H1 (cell line): ENCODE measurements around the gene USP36. TPM values are rescaled to one million over a fixed set of nuclear protein-coding genes. Genes with fewer than 3 reads are reported as not detected.
A peak's percentile ranks its signal among the peaks of the same experiment; 100 is the strongest.

ENCODE experiments used
- CTCF ChIA-PET: fragments of 300-600 bp; sonication (Branson Sonifier 250); formaldehyde crosslinking; loops from one replicate; lab custom pipeline; 2021; ENCODE audit not compliant: partially characterized antibody; lab: Charles Lee
- POLR2A ChIA-PET: fragments of 300-600 bp; sonication (Branson Sonifier 250); formaldehyde crosslinking; loops from one replicate; lab custom pipeline; 2021; ENCODE audit warnings: inconsistent platforms; ENCODE audit not compliant: partially characterized antibody; lab: Charles Lee
- DNase-seq, 2 experiments: peaks; one replicate each; pipeline versions ENCODE4 v3.0.0 to v3.0.0-alpha.2; 2010 to 2022; ENCODE audit warnings: low spot score in 2 of 2, low read depth in 1 of 2, mixed read lengths in 1 of 2
- FAIRE-seq: peaks from 2 replicates; lab custom pipeline; 2011; peaks lifted over from hg19 to GRCh38; lab: Jason Lieb, UNC
- H2AFZ ChIP-seq: 2 replicates; pipeline ENCODE4 v1.8.1; 2012; ENCODE audit warnings: low read length, inconsistent platforms
- H2AK5ac ChIP-seq: 2 replicates; pipeline ENCODE4 v1.6.1; 2013; ENCODE audit warnings: low read depth, low read length
- H2BK120ac ChIP-seq: replicated peaks from 2 replicates; pipeline ENCODE3; 2013; ENCODE audit warnings: low read depth, low read length, inconsistent platforms
- H2BK12ac ChIP-seq: 2 replicates; pipeline ENCODE4 v1.6.1; 2013; ENCODE audit warnings: low read depth, low read length
- H2BK15ac ChIP-seq: 2 replicates; pipeline ENCODE4 v1.6.1; 2013; ENCODE audit warnings: low read length
- H2BK20ac ChIP-seq: 2 replicates; pipeline ENCODE4 v1.6.1; 2013; ENCODE audit warnings: low read length
- H2BK5ac ChIP-seq: 2 replicates; pipeline ENCODE4 v1.6.1; 2013; ENCODE audit warnings: low read depth, low read length
- H3K14ac ChIP-seq: 2 replicates; pipeline ENCODE4 v1.6.1; 2013; ENCODE audit warnings: inconsistent platforms; ENCODE audit not compliant: insufficient read length
- H3K18ac ChIP-seq: 2 replicates; pipeline ENCODE4 v1.6.1; 2013; ENCODE audit warnings: low read length; ENCODE audit errors: extremely low read depth
- H3K23ac ChIP-seq: 2 replicates; pipeline ENCODE4 v1.6.1; 2013; ENCODE audit warnings: inconsistent platforms; ENCODE audit not compliant: insufficient read length
- H3K23me2 ChIP-seq: 2 replicates; pipeline ENCODE4 v1.6.1; 2013; ENCODE audit warnings: low read depth, low read length
- H3K27ac ChIP-seq: 2 replicates; pipeline ENCODE4 v1.6.1; 2011; ENCODE audit warnings: low read depth, low read length, inconsistent platforms
- H3K27me3 ChIP-seq, 4 experiments: replicated peaks in 1 of 4; 1 replicate in 1 of 4; 2 replicates in 3 of 4; pipeline versions ENCODE4 v1.6.1 to v1.8.1; 2011 to 2013; ENCODE audit warnings: low read length in 3 of 4, mild to moderate bottlenecking in 3 of 4, inconsistent platforms in 2 of 4, mixed read lengths in 2 of 4, moderate library complexity in 1 of 4; ENCODE audit not compliant: control insufficient read depth in 3 of 4, insufficient read depth in 3 of 4; ENCODE audit errors: extremely low read depth in 1 of 4
- H3K36me3 ChIP-seq, 4 experiments: 2 replicates each; pipeline versions ENCODE4 v1.6.1 to v1.8.1; 2011 to 2013; ENCODE audit warnings: mild to moderate bottlenecking in 4 of 4, low read length in 3 of 4, moderate library complexity in 2 of 4, control low read depth in 1 of 4, inconsistent platforms in 1 of 4; ENCODE audit not compliant: insufficient read depth in 4 of 4, control insufficient read depth in 2 of 4
- H3K4ac ChIP-seq: replicated peaks from 2 replicates; pipeline ENCODE3; 2013; ENCODE audit warnings: low read length, low read depth, mixed read lengths, inconsistent platforms; ENCODE audit not compliant: insufficient read length
- H3K4me1 ChIP-seq, 4 experiments: replicated peaks in 1 of 4; 1 replicate in 1 of 4; 2 replicates in 3 of 4; pipeline versions ENCODE4 v1.6.1 to v1.8.1; 2011 to 2013; ENCODE audit warnings: low read length in 3 of 4, inconsistent platforms in 2 of 4, mixed read lengths in 1 of 4; ENCODE audit not compliant: insufficient read depth in 4 of 4, control insufficient read depth in 3 of 4
- H3K4me2 ChIP-seq, 2 experiments: 2 replicates each; pipeline versions ENCODE4 v1.6.1 to v1.8.1; 2011 to 2013; ENCODE audit warnings: low read depth in 2 of 2, low read length in 2 of 2, control low read depth in 1 of 2, inconsistent platforms in 1 of 2, mild to moderate bottlenecking in 1 of 2; ENCODE audit not compliant: insufficient read depth in 1 of 2
- H3K4me3 ChIP-seq, 4 experiments: fragments of 200-600, 300-600 bp in 1 of 4; sonication (generic), shearing (Covaris generic), sonication (Bioruptor Twin) in 1 of 4; 2 replicates each; pipeline versions ENCODE4 v1.5.1 to v1.8.1; 2011 to 2016; ENCODE audit warnings: low read length in 4 of 4, low read depth in 3 of 4, control low read depth in 2 of 4, inconsistent platforms in 2 of 4, mild to moderate bottlenecking in 2 of 4, mixed read lengths in 1 of 4, moderate library complexity in 1 of 4; ENCODE audit not compliant: insufficient read depth in 2 of 4; ENCODE audit errors: extremely low read depth in 1 of 4
- H3K56ac ChIP-seq: replicated peaks from 2 replicates; pipeline ENCODE3; 2013; ENCODE audit warnings: low read depth, mild to moderate bottlenecking, mixed read lengths, low read length, inconsistent platforms; ENCODE audit not compliant: insufficient read length
- H3K79me1 ChIP-seq: 2 replicates; pipeline ENCODE4 v1.6.1; 2013; ENCODE audit warnings: low read depth, low read length, control low read depth
- H3K79me2 ChIP-seq, 2 experiments: 2 replicates each; pipeline versions ENCODE4 v1.6.1 to v1.8.1; 2012 to 2013; ENCODE audit warnings: low read length in 2 of 2, mild to moderate bottlenecking in 2 of 2, inconsistent platforms in 1 of 2; ENCODE audit not compliant: insufficient read depth in 2 of 2, control insufficient read depth in 1 of 2
- H3K9ac ChIP-seq, 4 experiments: replicated peaks in 1 of 4; 1 replicate in 1 of 4; 2 replicates in 3 of 4; pipeline versions ENCODE4 v1.6.1 to v1.8.1; 2011 to 2013; ENCODE audit warnings: low read depth in 3 of 4, low read length in 3 of 4, control low read depth in 2 of 4, mild to moderate bottlenecking in 2 of 4, moderate library complexity in 2 of 4, inconsistent platforms in 1 of 4; ENCODE audit errors: extremely low read depth in 1 of 4
- H3K9me3 ChIP-seq, 2 experiments: 2 replicates each; pipeline versions ENCODE4 v1.6.1 to v1.8.1; 2012 to 2013; ENCODE audit warnings: mild to moderate bottlenecking in 2 of 2, moderate library complexity in 2 of 2, control low read depth in 1 of 2, inconsistent platforms in 1 of 2, low read depth in 1 of 2, low read length in 1 of 2, mixed read lengths in 1 of 2; ENCODE audit not compliant: insufficient read depth in 2 of 2
- H4K20me1 ChIP-seq, 2 experiments: replicated peaks in 1 of 2; 2 replicates each; pipeline versions ENCODE3 to v1.8.1; 2011 to 2013; ENCODE audit warnings: inconsistent platforms in 2 of 2, low read length in 2 of 2, mild to moderate bottlenecking in 1 of 2; ENCODE audit not compliant: insufficient read depth in 2 of 2, control insufficient read depth in 1 of 2
- H4K5ac ChIP-seq: 2 replicates; pipeline ENCODE4 v1.6.1; 2013; ENCODE audit warnings: low read length, low read depth, mixed read lengths, inconsistent platforms; ENCODE audit not compliant: insufficient read length
- H4K8ac ChIP-seq: 2 replicates; pipeline ENCODE4 v1.8.0; 2013; ENCODE audit warnings: mild to moderate bottlenecking, moderate library complexity, low read length, inconsistent platforms; ENCODE audit not compliant: insufficient read depth; ENCODE audit errors: extremely low read depth
- H4K91ac ChIP-seq: replicated peaks from 2 replicates; pipeline ENCODE3; 2013; ENCODE audit warnings: low read length, mixed read lengths, inconsistent platforms; ENCODE audit not compliant: insufficient read length
- ATF3 ChIP-seq: IDR thresholded peaks from 2 replicates; pipeline ENCODE4 v1.6.1; 2011; ENCODE audit warnings: low read depth, mild to moderate bottlenecking, low read length; ENCODE audit not compliant: insufficient read depth
- CTCF ChIP-seq, 3 experiments: IDR thresholded peaks; 1 replicate in 2 of 3; 2 replicates in 1 of 3; pipeline versions ENCODE4 v1.5.1 to v1.6.1; 2011; ENCODE audit warnings: low read length in 3 of 3, mild to moderate bottlenecking in 3 of 3, inconsistent platforms in 2 of 3, low read depth in 1 of 3, moderate library complexity in 1 of 3; ENCODE audit not compliant: insufficient read depth in 1 of 3; ENCODE audit errors: control extremely low read depth in 1 of 3
- EGR1 ChIP-seq: IDR thresholded peaks from 2 replicates; pipeline ENCODE4 v1.6.1; 2011; ENCODE audit warnings: low read depth, low read length, borderline replicate concordance
- FOSL1 ChIP-seq: IDR thresholded peaks from 2 replicates; pipeline ENCODE4 v1.6.1; 2011; ENCODE audit warnings: mild to moderate bottlenecking, low read depth, low read length, moderate library complexity; ENCODE audit not compliant: insufficient read depth
- POLR2A ChIP-seq, 2 experiments: IDR thresholded peaks; 1 replicate in 1 of 2; 2 replicates in 1 of 2; pipeline ENCODE4 v1.6.1; 2011; ENCODE audit warnings: low read depth in 2 of 2, low read length in 2 of 2, mild to moderate bottlenecking in 2 of 2; ENCODE audit errors: control extremely low read depth in 1 of 2
- RAD21 ChIP-seq, 2 experiments: IDR thresholded peaks in 1 of 2; conservative IDR thresholded peaks in 1 of 2; 2 replicates each; pipeline ENCODE4 v1.6.1; 2011; ENCODE audit warnings: low read depth in 2 of 2, low read length in 2 of 2, improper control_type of control experiment in 1 of 2, inconsistent platforms in 1 of 2, mild to moderate bottlenecking in 1 of 2, moderate library complexity in 1 of 2
- RNF2 ChIP-seq: fragments of 200-900, 300-1000 bp; sonication (generic); IDR thresholded peaks from 2 replicates; pipeline ENCODE4 v1.7.1; 2016; ENCODE audit warnings: borderline replicate concordance, low read depth, mild to moderate bottlenecking, antibody characterized with exemption, low read length; ENCODE audit not compliant: poor library complexity, severe bottlenecking; ENCODE audit errors: missing control alignments
- SIX5 ChIP-seq: IDR thresholded peaks from 2 replicates; pipeline ENCODE4 v1.6.1; 2011; ENCODE audit warnings: mild to moderate bottlenecking, low read depth, low read length
- SP2 ChIP-seq: IDR thresholded peaks from 2 replicates; pipeline ENCODE4 v1.6.1; 2012; ENCODE audit warnings: mild to moderate bottlenecking, low read length, inconsistent platforms
- WGBS, 2 experiments: shearing (Covaris generic) in 1 of 2; methylation state at CpG; one replicate each; pipeline versions ENCODE4 v1.1.6 to v1.1.7; 2013 to 2015; ENCODE audit warnings: low lambda C conversion rate in 2 of 2, mixed read lengths in 2 of 2, inconsistent platforms in 1 of 2, low coverage in 1 of 2, missing lambda C conversion rate in 1 of 2; ENCODE audit not compliant: insufficient replicate concordance in 2 of 2, insufficient coverage in 1 of 2, insufficient read length in 1 of 2; ENCODE audit errors: extremely low coverage in 1 of 2, missing lambda C conversion rate in 1 of 2; 5-methylcytosine and 5-hydroxymethylcytosine counted together
- polyA plus RNA-seq, 7 experiments: library from polyadenylated mRNA; depleted of rRNA in 3 of 7; stranded (reverse) in 5 of 7; unstranded in 2 of 7; fragments of >200 nt in 5 of 7; fragments of 200-250 nt in 2 of 7; gene quantifications; 1 replicate in 5 of 7; 2 replicates in 1 of 7; 4 replicates in 1 of 7; pipeline versions ENCODE4 v1.2.1 to v1.2.3, GENCODE V29; 2011 to 2013; ENCODE audit warnings: missing spikeins in 2 of 7, mixed read lengths in 2 of 7
- total RNA-seq: library from RNA; stranded (reverse); fragmentation: NEBNext Ultra II Directional; extraction: Animal tissue kit (Norgen Biotek cat#: 25700); gene quantifications from 2 replicates; pipeline ENCODE4 v1.2.1, GENCODE V29; 2021

Gene USP36
- total and polyA plus RNA-seq, 2 of the 8 experiments (the other 6 are each of a cell fraction or from before 2014, with no cell fraction given) = 40.7 to 67.7 TPM

GRCh38 chr17:78883089-78883532 lies 42.5 kb upstream of the USP36 start:
- Histone ChIP-seq H4K5ac (no peak overlapping the region), H3K4ac (no peak overlapping the region), H3K18ac (peak overlapping the region; percentile 60; the same call in 1 of the 2 replicates), H3K27me3 (no peaks in the 10 kb centered on the region; a peak in 1 of 7 replicates), H2BK12ac (peak overlapping the region; percentile 50; the same call in 1 of the 2 replicates), H4K91ac (no peak overlapping the region), H3K56ac (no peak overlapping the region), H3K23ac (no peak overlapping the region), H4K8ac (no peak overlapping the region), H2BK5ac (peak overlapping the region; percentile 83), H3K23me2 (no peaks in the 10 kb centered on the region), H3K27ac (no peak overlapping the region), H3K79me1 (no peaks in the 10 kb centered on the region; the same call in 1 of the 2 replicates), H3K4me2 (peak overlapping the region; percentile 41 to 63; a peak in 3 of 4 replicates), H3K4me1 (peaks cover 0 to 35% (median 22%) of the 10 kb centered on the region in 4 experiments; a peak in 6 of 7 replicates), H2AFZ (no peak overlapping the region), H2AK5ac (no peak overlapping the region; the same call in 1 of the 2 replicates), H3K9ac (no peak overlapping the region), H3K14ac (no peak overlapping the region), H2BK120ac (no peak overlapping the region), H2BK20ac (no peak overlapping the region), H3K4me3 (no peak overlapping the region; a peak in 1 of 8 replicates), H3K9me3 (no peaks in the 10 kb centered on the region), H4K20me1 (peaks cover 4 to 9% of the 10 kb centered on the region in 2 experiments), H3K36me3 (peaks cover 0 to 2% (median 0%) of the 10 kb centered on the region in 4 experiments; a peak in 1 of 8 replicates), H2BK15ac (peak overlapping the region; percentile 18; the same call in 1 of the 2 replicates), H3K79me2 (peaks cover 0 to 11% of the 10 kb centered on the region in 2 experiments; a peak in 1 of 4 replicates)
- no peak for DNase-seq
- ChIA-PET CTCF (interaction anchor here (0.7 to 2.0 kb wide), 7 partner anchors 16 to 89 kb away, joined by 3 to 9 read pairs (median 4); no protein-coding TSS in a partner anchor), POLR2A (interaction anchor here (1.1 to 1.6 kb wide), 3 partner anchors 11 to 40 kb away, joined by 3 to 4 read pairs (median 3); no protein-coding TSS in a partner anchor)
- no peak for FAIRE-seq
- WGBS, 2 experiments = 83% methylated on average over 10 of the region's 10 CpGs; no CpG with 5 or more reads in 1 of the 2 experiments
- TF ChIP-seq RNF2 (no peak), RAD21 (IDR thresholded peaks at IDR 0.05 in 1 of 2, conservative IDR thresholded peaks at IDR 0.05 in 1 of 2; ENCODE audit: low read depth in 2 of 2, low read length in 2 of 2) (no peak), EGR1 (no peak), CTCF (IDR thresholded peaks at IDR 0.05; ENCODE audit: control extremely low read depth in 1 of 3, insufficient read depth in 1 of 3, low read depth in 1 of 3, low read length in 3 of 3) (no peak), SP2 (no peak), FOSL1 (no peak), ATF3 (no peak), POLR2A (IDR thresholded peaks at IDR 0.05; ENCODE audit: control extremely low read depth in 1 of 2, low read depth in 2 of 2, low read length in 2 of 2) (no peak), SIX5 (no peak)
